Endothelial cell of umbilical vein (primary cell): ENCODE results near the gene AMIGO2.

Experiments used
- CTCF ChIP-seq, 2 donors: IDR thresholded peaks; 1 replicate in 1 of 2; 2 replicates in 1 of 2; pipeline ENCODE4 v1.5.1; 2011; ENCODE audit warnings: low read length in 2 of 2, mild to moderate bottlenecking in 2 of 2, moderate library complexity in 2 of 2, control low read depth in 1 of 2, inconsistent platforms in 1 of 2, low read depth in 1 of 2; ENCODE audit not compliant: insufficient read depth in 1 of 2; ENCODE audit errors: extremely low read depth in 1 of 2
- EZH2 ChIP-seq: IDR thresholded peaks from 2 replicates; pipeline ENCODE4 v1.6.1; 2012; ENCODE audit warnings: borderline replicate concordance, low read depth, mild to moderate bottlenecking, moderate library complexity, low read length, inconsistent platforms; ENCODE audit not compliant: severe bottlenecking
- POLR2A ChIP-seq: IDR thresholded peaks from 2 replicates; pipeline ENCODE4 v1.6.1; 2012; ENCODE audit warnings: low read depth, mild to moderate bottlenecking, control low read depth, low read length
- POLR2AphosphoS5 ChIP-seq: IDR thresholded peaks from 2 replicates; pipeline ENCODE4 v1.6.1; 2012; ENCODE audit warnings: low read depth, mild to moderate bottlenecking, control low read depth, low read length, moderate library complexity; ENCODE audit not compliant: insufficient read depth

- TF ChIP-seq CTCF (IDR thresholded peaks at IDR 0.05; ENCODE audit: extremely low read depth in 1 of 2, insufficient read depth in 1 of 2, low read depth in 1 of 2, low read length in 2 of 2) (no peak), POLR2A (no peak), POLR2AphosphoS5 (no peak), EZH2 (no peak)
These were observed 9.4 kb downstream of the AMIGO2 start for GRCh38 chr12:47070310-47070709.
